Retinal pigment epithelial cell (primary cell): ENCODE data around the gene KCNG4.

Source experiments
- DNase-seq: peaks from one replicate; pipeline ENCODE4 v3.0.0-alpha.2; 2010; ENCODE audit warnings: low read depth
- H3K4me3 ChIP-seq: 2 replicates; pipeline ENCODE4 v1.5.1; 2011; ENCODE audit warnings: mild to moderate bottlenecking, low read length, control low read depth, moderate library complexity
- CTCF ChIP-seq: conservative IDR thresholded peaks from 2 replicates; pipeline ENCODE4 v1.5.1; 2011; ENCODE audit warnings: low read depth, low read length, control low read depth, inconsistent platforms

The KCNG4 gene

GRCh38 chr16:84183911-84184591, 55.8 kb downstream of the KCNG4 start:
- peak; percentile 31 for TF ChIP-seq CTCF
- H3K4me3 ChIP-seq = no peak overlapping the region
- DNase-seq = no peak

- no peak for TF ChIP-seq CTCF
- no peak for DNase-seq
- H3K4me3 ChIP-seq = no peak overlapping the region
Measured at GRCh38 chr16:84183572-84183875, 56.3 kb downstream of the KCNG4 start.

GRCh38 chr16:84182680-84183571, 56.9 kb downstream of the KCNG4 start:
- TF ChIP-seq CTCF = no peak
- DNase-seq = no peak
- no peak overlapping the region for H3K4me3 ChIP-seq

GRCh38 chr16:84182104-84182503, 57.7 kb downstream of the KCNG4 start:
- no peak overlapping the region for H3K4me3 ChIP-seq
- DNase-seq = no peak
- no peak for TF ChIP-seq CTCF

GRCh38 chr16:84181144-84181915, 58.5 kb downstream of the KCNG4 start:
- H3K4me3 ChIP-seq = no peak overlapping the region
- DNase-seq = no peak
- TF ChIP-seq CTCF = no peak

- H3K4me3 ChIP-seq = no peak overlapping the region
- TF ChIP-seq CTCF = no peak
- DNase-seq = no peak
Measured at GRCh38 chr16:84180519-84181140, 59.2 kb downstream of the KCNG4 start.
